C4-2B (cell line): Measurements from ENCODE around the gene NCBP2L.

ENCODE experiments used
- H3K27ac ChIP-seq: fragments of 450-650 bp; 2 replicates; pipeline ENCODE4 v1.5.1; 2017
- CTCF ChIP-seq: fragments of 450-650 bp; conservative IDR thresholded peaks from 2 replicates; pipeline ENCODE4 v1.5.1; 2017; ENCODE audit warnings: mild to moderate bottlenecking
- ZFX ChIP-seq: fragments of 450-650 bp; IDR thresholded peaks from 2 replicates; pipeline ENCODE4 v1.6.1; 2017

Gene NCBP2L

GRCh38 chrX:107777536-107777832 lies at the start of gene NCBP2L:
TSS of gene NCBP2L (plus strand) at chrX:107777733. CDS start at chrX:107794221, 16,488 bp downstream.
- TF ChIP-seq ZFX: no peak
- peak; percentile 43 for TF ChIP-seq CTCF
- peak within 1 kb of the TSS; percentile 38 for H3K27ac ChIP-seq

DNA sequence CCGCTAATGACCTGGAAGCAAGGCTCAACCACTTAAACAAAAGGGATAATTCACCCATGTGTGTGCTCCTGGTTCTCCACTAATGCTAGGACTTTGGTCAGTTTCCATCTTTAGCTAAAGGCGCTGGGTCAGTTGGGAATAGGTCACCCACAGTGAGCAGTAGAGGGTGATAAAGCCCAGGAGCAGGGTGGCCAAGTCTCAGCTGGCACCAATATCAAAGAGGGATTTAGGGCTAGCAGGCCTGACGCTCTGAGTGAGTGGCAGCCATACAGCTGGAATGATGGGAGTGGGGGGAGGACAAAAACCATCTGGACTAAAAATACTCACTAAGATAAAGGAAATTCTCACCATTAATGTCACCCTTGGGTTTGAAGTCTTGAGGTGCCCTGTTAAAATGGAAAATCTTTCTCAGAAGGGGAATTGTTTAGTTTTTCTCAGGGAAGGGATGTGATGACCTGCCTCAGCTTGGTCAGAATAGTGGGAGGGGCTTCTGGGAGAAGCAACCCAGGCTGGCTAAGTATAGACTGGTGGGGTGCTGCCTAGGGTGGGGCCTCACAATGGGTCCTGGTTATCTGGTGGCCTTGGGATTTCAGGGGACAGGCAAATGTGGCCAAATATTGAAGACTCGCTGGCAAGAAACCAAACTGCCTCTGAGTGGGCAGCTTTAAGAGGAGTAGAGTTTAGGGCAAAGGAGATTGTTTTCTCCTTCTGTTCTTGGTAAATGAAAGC lies 49.0 kb upstream of the NCBP2L start:
- peak overlapping the region; percentile 97 for H3K27ac ChIP-seq
- TF ChIP-seq CTCF (no peak), ZFX (no peak)

DNA sequence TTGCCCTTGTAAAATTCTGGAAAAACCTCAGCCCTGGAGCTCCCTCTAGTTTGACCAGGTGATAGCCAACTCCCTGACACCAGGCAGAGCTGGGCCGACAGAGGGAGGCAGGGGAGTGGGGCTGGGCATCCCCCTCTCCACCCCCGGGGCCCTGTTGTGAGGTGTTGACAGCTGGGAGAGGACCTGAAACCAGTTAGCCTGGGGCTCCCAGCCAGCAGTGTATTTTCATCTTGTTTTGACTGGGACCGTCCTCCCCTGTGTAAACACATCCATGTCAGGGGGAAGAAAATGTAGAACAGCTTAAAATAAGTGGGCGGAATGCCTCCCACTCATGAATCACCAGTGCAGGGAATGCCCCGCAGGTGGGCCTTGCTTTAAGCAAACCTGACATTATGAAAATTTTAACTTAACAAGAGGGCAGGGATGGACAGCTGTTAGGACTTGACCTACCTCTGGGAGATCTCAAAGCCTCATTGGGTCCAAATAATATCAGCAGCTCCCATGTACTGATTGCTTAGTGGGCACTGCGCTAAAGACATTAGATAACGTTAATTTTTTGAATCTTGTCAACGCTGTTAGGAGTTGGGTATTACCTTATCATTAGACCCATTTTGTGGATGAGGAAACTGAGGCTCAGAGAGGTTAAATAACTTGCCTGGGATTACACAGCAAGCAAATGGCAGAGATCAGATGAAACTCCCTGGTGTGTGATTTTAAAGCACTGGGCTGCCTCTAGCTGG lies 47.8 kb upstream of the NCBP2L start:
- peak overlapping the region; percentile 97 for H3K27ac ChIP-seq
- no peak for TF ChIP-seq CTCF
- no peak for TF ChIP-seq ZFX

DNA sequence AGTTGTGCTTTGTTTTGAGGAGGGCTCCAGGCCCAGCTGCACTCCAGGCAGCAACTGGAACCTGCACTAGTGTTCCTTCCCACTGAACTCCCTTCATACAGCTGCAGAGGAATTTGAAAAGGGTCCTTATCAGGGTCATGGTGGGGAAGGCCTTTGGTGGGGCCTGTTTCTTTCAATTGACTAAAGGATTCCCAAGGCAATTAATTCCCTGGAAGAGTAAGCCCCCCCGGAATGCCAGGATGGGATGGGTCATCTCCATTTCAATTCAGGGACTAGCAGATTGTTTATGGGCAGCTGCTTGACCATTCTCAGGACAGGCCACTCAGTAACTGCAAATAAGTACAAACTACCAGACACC lies 47.3 kb upstream of the NCBP2L start:
- H3K27ac ChIP-seq: peak overlapping the region; percentile 97
- no peak for TF ChIP-seq CTCF
- TF ChIP-seq ZFX: no peak

GRCh38 chrX:107730991-107731766 lies 46.4 kb upstream of the NCBP2L start:
- H3K27ac ChIP-seq: peak overlapping the region; percentile 97
- TF ChIP-seq ZFX (no peak), CTCF (no peak)

GRCh38 chrX:107731831-107732502 lies 45.6 kb upstream of the NCBP2L start:
- TF ChIP-seq ZFX (no peak), CTCF (no peak)
- peak overlapping the region; percentile 97 for H3K27ac ChIP-seq
